HepG2 (cell line): ENCODE measurements around the gene CFAP100. TPM values are rescaled to one million over a fixed set of nuclear protein-coding genes. Genes with fewer than 3 reads are reported as not detected.

ENCODE experiments used
- ATAC-seq: fragments of 200-7000 bp; cut with Tn5 transposase; 3 replicates; pipeline ENCODE4 v1.9.1; 2020; ENCODE audit warnings: mild to moderate bottlenecking, moderate library complexity
- BruUV-seq: library from RNA; stranded (reverse); fragments of 400-500 nt; replicated peaks from 2 replicates; lab custom pipeline; 2021; lab: Mats Ljungman, UMichigan
- CTCF ChIA-PET: fragments of 300-600 bp; formaldehyde crosslinking; extraction: SDS; loops from one replicate; lab custom pipeline; 2021; ENCODE audit warnings: low total read pairs, inconsistent platforms, low intra/inter-chr PET ratio; lab: Yijun Ruan, JAX
- POLR2A ChIA-PET: fragments of 350-600 bp; sonication (Branson Sonifier 250); formaldehyde crosslinking; loops from one replicate; lab custom pipeline; 2020; ENCODE audit warnings: antibody characterized with exemption, inconsistent platforms; lab: Yijun Ruan, JAX
- DNase-seq: peaks from one replicate; pipeline ENCODE4 v3.0.0-alpha.2; 2015; ENCODE audit warnings: low spot score
- FAIRE-seq: peaks from 3 replicates; lab custom pipeline; 2011; peaks lifted over from hg19 to GRCh38; lab: Jason Lieb, UNC
- H2AFZ ChIP-seq: one replicate; pipeline ENCODE4 v1.6.1; 2011; ENCODE audit warnings: low read length, inconsistent platforms
- H3K27ac ChIP-seq: fragments of 300-600 bp; 3 replicates; pipeline ENCODE4 v1.8.0; 2011; ENCODE audit warnings: mixed run types, mild to moderate bottlenecking, mixed read lengths, low read length, inconsistent platforms; ENCODE audit not compliant: insufficient read depth; ENCODE audit errors: extremely low read length
- H3K27me3 ChIP-seq, 2 experiments: fragments of 200-600 bp in 1 of 2; 2 replicates in 1 of 2; 3 replicates in 1 of 2; pipeline versions ENCODE4 v1.6.0 to v1.8.0; 2011; ENCODE audit warnings: low read length in 2 of 2, mild to moderate bottlenecking in 2 of 2, moderate library complexity in 2 of 2, inconsistent platforms in 1 of 2; ENCODE audit not compliant: insufficient read depth in 2 of 2, control insufficient read depth in 1 of 2
- H3K36me3 ChIP-seq, 2 experiments: fragments of 200-600 bp in 1 of 2; replicated peaks in 1 of 2; 2 replicates in 1 of 2; 3 replicates in 1 of 2; pipeline versions ENCODE4 v1.5.1 to v1.8.0; 2011; ENCODE audit warnings: low read length in 2 of 2, inconsistent platforms in 1 of 2; ENCODE audit not compliant: insufficient read depth in 2 of 2, control insufficient read depth in 1 of 2
- H3K4me1 ChIP-seq: 2 replicates; pipeline ENCODE4 v1.5.1; 2012; ENCODE audit warnings: low read length, inconsistent platforms; ENCODE audit not compliant: insufficient read depth
- H3K4me2 ChIP-seq: 2 replicates; pipeline ENCODE4 v1.6.0; 2011; ENCODE audit warnings: low read depth, low read length, inconsistent platforms
- H3K4me3 ChIP-seq, 3 experiments: fragments of 200-600 bp in 1 of 3; sonication (generic), shearing (Covaris generic) in 1 of 3; replicated peaks in 1 of 3; 2 replicates each; pipeline ENCODE4 v1.5.1; 2011 to 2016; ENCODE audit warnings: low read length in 3 of 3, inconsistent platforms in 2 of 3, low read depth in 2 of 3, mild to moderate bottlenecking in 2 of 3, control low read depth in 1 of 3, mixed read lengths in 1 of 3; ENCODE audit not compliant: insufficient read depth in 1 of 3
- H3K79me2 ChIP-seq: one replicate; pipeline ENCODE4 v1.6.1; 2011; ENCODE audit warnings: low read length, inconsistent platforms; ENCODE audit not compliant: insufficient read depth
- H3K9ac ChIP-seq: 2 replicates; pipeline ENCODE4 v1.6.0; 2011; ENCODE audit warnings: mild to moderate bottlenecking, low read depth, low read length, inconsistent platforms; ENCODE audit not compliant: insufficient read depth
- H3K9me3 ChIP-seq: 2 replicates; pipeline ENCODE4 v1.5.1; 2012; ENCODE audit warnings: mild to moderate bottlenecking, low read length
- H4K20me1 ChIP-seq: 2 replicates; pipeline ENCODE4 v1.6.0; 2011; ENCODE audit warnings: inconsistent platforms, mild to moderate bottlenecking, low read length, moderate library complexity; ENCODE audit not compliant: insufficient read depth
- FOXA1 ChIP-seq, 2 experiments: fragments of 450-650 bp in 1 of 2; sonication (generic) in 1 of 2; formaldehyde crosslinking in 1 of 2; IDR thresholded peaks; 2 replicates each; pipeline versions ENCODE4 v1.4.0 to v1.6.1; 2016 to 2020; ENCODE audit warnings: missing genetic modification reagents in 1 of 2
- NR2C2 ChIP-seq: sonication (generic); formaldehyde crosslinking; IDR thresholded peaks from 2 replicates; pipeline ENCODE4 v1.4.0; 2020; ENCODE audit warnings: missing genetic modification reagents, mild to moderate bottlenecking, moderate library complexity, borderline replicate concordance
- SP1 ChIP-seq, 2 experiments: fragments of 450-650 bp in 1 of 2; sonication (generic) in 1 of 2; formaldehyde crosslinking in 1 of 2; IDR thresholded peaks; 2 replicates each; pipeline versions ENCODE4 v1.4.0 to v1.6.1; 2016 to 2020; ENCODE audit warnings: missing genetic modification reagents in 1 of 2
- ZNF136 ChIP-seq: sonication (generic); formaldehyde crosslinking; IDR thresholded peaks from 2 replicates; pipeline ENCODE4 v1.8.1; 2022; ENCODE audit warnings: low read depth, mild to moderate bottlenecking, moderate library complexity, missing genetic modification reagents
- ZNF20 ChIP-seq: sonication (generic); formaldehyde crosslinking; IDR thresholded peaks from 2 replicates; pipeline ENCODE4 v1.4.0; 2020; ENCODE audit warnings: mild to moderate bottlenecking, moderate library complexity, missing genetic modification reagents
- ZNF224 ChIP-seq: sonication (generic); formaldehyde crosslinking; IDR thresholded peaks from 2 replicates; pipeline ENCODE4 v1.5.0; 2020; ENCODE audit warnings: mild to moderate bottlenecking, missing genetic modification reagents
- ZNF543 ChIP-seq: sonication (generic); formaldehyde crosslinking; IDR thresholded peaks from 2 replicates; pipeline ENCODE4 v1.4.0; 2020; ENCODE audit warnings: mild to moderate bottlenecking, missing genetic modification reagents
- ZNF556 ChIP-seq: sonication (generic); formaldehyde crosslinking; IDR thresholded peaks from 2 replicates; pipeline ENCODE4 v1.4.0; 2020; ENCODE audit warnings: mild to moderate bottlenecking, missing genetic modification reagents, borderline replicate concordance
- ZNF816 ChIP-seq: sonication (generic); formaldehyde crosslinking; IDR thresholded peaks from 2 replicates; pipeline ENCODE4 v1.8.0; 2022; ENCODE audit warnings: missing genetic modification reagents, mild to moderate bottlenecking, borderline replicate concordance
- WGBS: methylation state at CpG from one replicate; pipeline ENCODE4 v1.1.6; 2017; ENCODE audit warnings: low lambda C conversion rate; 5-methylcytosine and 5-hydroxymethylcytosine counted together
- in situ Hi-C: cut with HindIII; loops from 2 replicates; pipeline ENCODE4 v1.10.0; 2017; ENCODE audit warnings: low pct_unique_long_range_greater_than_20kb; ENCODE audit not compliant: extremely low pct_ligation_motif_present
- intact Hi-C: fragments of 100-400 bp; cut with micrococcal nuclease; formaldehyde crosslinking; loops from one replicate; pipeline ENCODE4 v1.10.0; 2022; ENCODE audit not compliant: unreplicated experiment
- polyA plus RNA-seq, 8 experiments: library from polyadenylated mRNA; depleted of rRNA in 3 of 8; stranded (reverse) in 7 of 8; unstranded in 1 of 8; fragments of >200 nt; fragmentation: Illumina TruSeq in 4 of 8; extraction: Trizol in 4 of 8; gene quantifications; 2 replicates each; pipeline versions ENCODE4 v1.2.1 to v1.2.3, GENCODE V29; 2011 to 2016; ENCODE audit warnings: low read depth in 4 of 8, missing spikeins in 1 of 8, mixed read lengths in 1 of 8; ENCODE audit not compliant: insufficient read depth in 1 of 8
- total RNA-seq, 5 experiments: library from RNA; depleted of rRNA; stranded (reverse); fragments of >200 nt; fragmentation: Illumina TruSeq; extraction: Trizol; gene quantifications; 2 replicates each; pipeline ENCODE4 v1.2.3, GENCODE V29; 2016; ENCODE audit warnings: low read depth in 1 of 5
- TF ChIP-seq, protein P1 (sequence below): sonication (generic); formaldehyde crosslinking; IDR thresholded peaks from 2 replicates; pipeline ENCODE4 v1.4.0; 2020; ENCODE audit warnings: mild to moderate bottlenecking, missing genetic modification reagents
- TF ChIP-seq, protein P2 (sequence below): sonication (generic); formaldehyde crosslinking; conservative IDR thresholded peaks from 2 replicates; pipeline ENCODE4 v1.8.0; 2022; ENCODE audit warnings: missing genetic modification reagents
- TF ChIP-seq, protein P3 (sequence below): sonication (generic); formaldehyde crosslinking; IDR thresholded peaks from 2 replicates; pipeline ENCODE4 v1.4.0; 2020; ENCODE audit warnings: missing genetic modification reagents
- TF ChIP-seq, protein P4 (sequence below), 2 experiments: fragments of 450-650 bp in 1 of 2; sonication (generic) in 1 of 2; formaldehyde crosslinking; IDR thresholded peaks; 2 replicates each; pipeline versions ENCODE4 v1.5.0 to v1.8.0; 2020 to 2022; ENCODE audit warnings: mild to moderate bottlenecking in 1 of 2, missing genetic modification reagents in 1 of 2
- TF ChIP-seq, protein P5 (sequence below): sonication (generic); formaldehyde crosslinking; IDR thresholded peaks from 2 replicates; pipeline ENCODE4 v1.8.1; 2022; ENCODE audit warnings: mild to moderate bottlenecking, missing genetic modification reagents

The CFAP100 gene
- total and polyA plus RNA-seq, 2 of the 13 experiments (the other 11 are each of a cell fraction or from before 2014, with no cell fraction given), result 0.32 TPM; not detected in 1

DNA sequence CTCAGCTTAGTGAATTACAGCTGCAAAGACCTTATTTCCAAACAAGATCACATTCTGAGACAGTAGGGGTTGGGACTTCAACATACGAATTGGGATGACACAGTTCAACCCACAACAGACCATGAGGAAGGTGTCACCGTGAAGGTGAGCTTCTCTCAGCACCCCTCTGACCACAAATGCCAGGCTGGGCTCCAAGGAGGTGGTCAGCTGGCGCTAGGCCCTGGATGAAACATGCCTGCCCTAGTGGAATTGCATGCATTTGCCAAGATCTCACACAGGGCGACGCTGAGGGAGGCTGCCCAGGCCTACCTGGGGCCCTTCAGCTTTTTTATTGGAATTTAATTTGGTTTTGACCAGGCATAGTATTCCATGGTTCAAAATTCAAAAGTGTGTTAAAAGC lies 1.8 kb downstream of the CFAP100 start:
- 32% methylated on average over 5 of the region's 5 CpGs for WGBS
- Histone ChIP-seq H3K27ac (no peak overlapping the region), H3K27me3 (peaks cover 2 to 37% of the 10 kb centered on the region in 2 experiments; a peak in 3 of 5 replicates), H3K4me2 (no peak overlapping the region), H3K4me3 (no peak overlapping the region), H3K9ac (no peak overlapping the region), H4K20me1 (no peaks in the 10 kb centered on the region), H3K4me1 (no peaks in the 10 kb centered on the region), H3K36me3 (no peaks in the 10 kb centered on the region), H2AFZ (no peak overlapping the region), H3K9me3 (no peaks in the 10 kb centered on the region), H3K79me2 (no peaks in the 10 kb centered on the region)
- ChIA-PET CTCF (no interaction called here), POLR2A (no interaction called here)
- ATAC-seq (no peak), DNase-seq (no peak), FAIRE-seq (no peak)
- in situ Hi-C loops, result no loop called here
- BruUV-seq, result no TSS peak
- intact Hi-C loops, result no loop called here
- TF ChIP-seq, protein P1, sequence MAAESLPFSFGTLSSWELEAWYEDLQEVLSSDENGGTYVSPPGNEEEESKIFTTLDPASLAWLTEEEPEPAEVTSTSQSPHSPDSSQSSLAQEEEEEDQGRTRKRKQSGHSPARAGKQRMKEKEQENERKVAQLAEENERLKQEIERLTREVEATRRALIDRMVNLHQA (CRISPR knock-in tag), result no peak
- TF ChIP-seq, protein P2, sequence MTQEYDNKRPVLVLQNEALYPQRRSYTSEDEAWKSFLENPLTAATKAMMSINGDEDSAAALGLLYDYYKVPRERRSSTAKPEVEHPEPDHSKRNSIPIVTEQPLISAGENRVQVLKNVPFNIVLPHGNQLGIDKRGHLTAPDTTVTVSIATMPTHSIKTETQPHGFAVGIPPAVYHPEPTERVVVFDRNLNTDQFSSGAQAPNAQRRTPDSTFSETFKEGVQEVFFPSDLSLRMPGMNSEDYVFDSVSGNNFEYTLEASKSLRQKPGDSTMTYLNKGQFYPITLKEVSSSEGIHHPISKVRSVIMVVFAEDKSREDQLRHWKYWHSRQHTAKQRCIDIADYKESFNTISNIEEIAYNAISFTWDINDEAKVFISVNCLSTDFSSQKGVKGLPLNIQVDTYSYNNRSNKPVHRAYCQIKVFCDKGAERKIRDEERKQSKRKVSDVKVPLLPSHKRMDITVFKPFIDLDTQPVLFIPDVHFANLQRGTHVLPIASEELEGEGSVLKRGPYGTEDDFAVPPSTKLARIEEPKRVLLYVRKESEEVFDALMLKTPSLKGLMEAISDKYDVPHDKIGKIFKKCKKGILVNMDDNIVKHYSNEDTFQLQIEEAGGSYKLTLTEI, result no peak
- no peak for TF ChIP-seq ZNF556 (CRISPR knock-in tag)
- TF ChIP-seq NR2C2 (CRISPR knock-in tag), result no peak
- TF ChIP-seq, protein P3, sequence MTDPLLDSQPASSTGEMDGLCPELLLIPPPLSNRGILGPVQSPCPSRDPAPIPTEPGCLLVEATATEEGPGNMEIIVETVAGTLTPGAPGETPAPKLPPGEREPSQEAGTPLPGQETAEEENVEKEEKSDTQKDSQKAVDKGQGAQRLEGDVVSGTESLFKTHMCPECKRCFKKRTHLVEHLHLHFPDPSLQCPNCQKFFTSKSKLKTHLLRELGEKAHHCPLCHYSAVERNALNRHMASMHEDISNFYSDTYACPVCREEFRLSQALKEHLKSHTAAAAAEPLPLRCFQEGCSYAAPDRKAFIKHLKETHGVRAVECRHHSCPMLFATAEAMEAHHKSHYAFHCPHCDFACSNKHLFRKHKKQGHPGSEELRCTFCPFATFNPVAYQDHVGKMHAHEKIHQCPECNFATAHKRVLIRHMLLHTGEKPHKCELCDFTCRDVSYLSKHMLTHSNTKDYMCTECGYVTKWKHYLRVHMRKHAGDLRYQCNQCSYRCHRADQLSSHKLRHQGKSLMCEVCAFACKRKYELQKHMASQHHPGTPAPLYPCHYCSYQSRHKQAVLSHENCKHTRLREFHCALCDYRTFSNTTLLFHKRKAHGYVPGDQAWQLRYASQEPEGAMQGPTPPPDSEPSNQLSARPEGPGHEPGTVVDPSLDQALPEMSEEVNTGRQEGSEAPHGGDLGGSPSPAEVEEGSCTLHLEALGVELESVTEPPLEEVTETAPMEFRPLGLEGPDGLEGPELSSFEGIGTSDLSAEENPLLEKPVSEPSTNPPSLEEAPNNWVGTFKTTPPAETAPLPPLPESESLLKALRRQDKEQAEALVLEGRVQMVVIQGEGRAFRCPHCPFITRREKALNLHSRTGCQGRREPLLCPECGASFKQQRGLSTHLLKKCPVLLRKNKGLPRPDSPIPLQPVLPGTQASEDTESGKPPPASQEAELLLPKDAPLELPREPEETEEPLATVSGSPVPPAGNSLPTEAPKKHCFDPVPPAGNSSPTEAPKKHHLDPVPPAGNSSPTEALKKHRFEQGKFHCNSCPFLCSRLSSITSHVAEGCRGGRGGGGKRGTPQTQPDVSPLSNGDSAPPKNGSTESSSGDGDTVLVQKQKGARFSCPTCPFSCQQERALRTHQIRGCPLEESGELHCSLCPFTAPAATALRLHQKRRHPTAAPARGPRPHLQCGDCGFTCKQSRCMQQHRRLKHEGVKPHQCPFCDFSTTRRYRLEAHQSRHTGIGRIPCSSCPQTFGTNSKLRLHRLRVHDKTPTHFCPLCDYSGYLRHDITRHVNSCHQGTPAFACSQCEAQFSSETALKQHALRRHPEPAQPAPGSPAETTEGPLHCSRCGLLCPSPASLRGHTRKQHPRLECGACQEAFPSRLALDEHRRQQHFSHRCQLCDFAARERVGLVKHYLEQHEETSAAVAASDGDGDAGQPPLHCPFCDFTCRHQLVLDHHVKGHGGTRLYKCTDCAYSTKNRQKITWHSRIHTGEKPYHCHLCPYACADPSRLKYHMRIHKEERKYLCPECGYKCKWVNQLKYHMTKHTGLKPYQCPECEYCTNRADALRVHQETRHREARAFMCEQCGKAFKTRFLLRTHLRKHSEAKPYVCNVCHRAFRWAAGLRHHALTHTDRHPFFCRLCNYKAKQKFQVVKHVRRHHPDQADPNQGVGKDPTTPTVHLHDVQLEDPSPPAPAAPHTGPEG (CRISPR knock-in tag), result no peak
- no peak for TF ChIP-seq ZNF20
- TF ChIP-seq, protein P4, sequence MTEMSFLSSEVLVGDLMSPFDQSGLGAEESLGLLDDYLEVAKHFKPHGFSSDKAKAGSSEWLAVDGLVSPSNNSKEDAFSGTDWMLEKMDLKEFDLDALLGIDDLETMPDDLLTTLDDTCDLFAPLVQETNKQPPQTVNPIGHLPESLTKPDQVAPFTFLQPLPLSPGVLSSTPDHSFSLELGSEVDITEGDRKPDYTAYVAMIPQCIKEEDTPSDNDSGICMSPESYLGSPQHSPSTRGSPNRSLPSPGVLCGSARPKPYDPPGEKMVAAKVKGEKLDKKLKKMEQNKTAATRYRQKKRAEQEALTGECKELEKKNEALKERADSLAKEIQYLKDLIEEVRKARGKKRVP (CRISPR knock-in tag; IDR thresholded peaks at IDR 0.05), result no peak
- TF ChIP-seq ZNF543, result no peak
- TF ChIP-seq ZNF224 (CRISPR knock-in tag), result no peak
- no peak for TF ChIP-seq ZNF136 (CRISPR knock-in tag)
- no peak for TF ChIP-seq SP1 (IDR thresholded peaks at IDR 0.05)
- TF ChIP-seq SP1 (CRISPR knock-in tag; IDR thresholded peaks at IDR 0.05), result no peak
- no peak for TF ChIP-seq FOXA1 (IDR thresholded peaks at IDR 0.05)
- no peak for TF ChIP-seq FOXA1 (CRISPR knock-in tag; IDR thresholded peaks at IDR 0.05)
- TF ChIP-seq, protein P5, sequence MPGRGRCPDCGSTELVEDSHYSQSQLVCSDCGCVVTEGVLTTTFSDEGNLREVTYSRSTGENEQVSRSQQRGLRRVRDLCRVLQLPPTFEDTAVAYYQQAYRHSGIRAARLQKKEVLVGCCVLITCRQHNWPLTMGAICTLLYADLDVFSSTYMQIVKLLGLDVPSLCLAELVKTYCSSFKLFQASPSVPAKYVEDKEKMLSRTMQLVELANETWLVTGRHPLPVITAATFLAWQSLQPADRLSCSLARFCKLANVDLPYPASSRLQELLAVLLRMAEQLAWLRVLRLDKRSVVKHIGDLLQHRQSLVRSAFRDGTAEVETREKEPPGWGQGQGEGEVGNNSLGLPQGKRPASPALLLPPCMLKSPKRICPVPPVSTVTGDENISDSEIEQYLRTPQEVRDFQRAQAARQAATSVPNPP, result no peak
- TF ChIP-seq ZNF816 (CRISPR knock-in tag), result no peak
